D721Med (cell line): Measurements from ENCODE around the gene SPEG.
"Not testable (repeated sequence)": the region's sequence is repeated elsewhere in the genome, so short reads cannot be mapped to it uniquely, and the experiment has no call there.

ENCODE experiments used
- DNase-seq: peaks from one replicate; pipeline ENCODE4 v3.0.0; 2011; ENCODE audit warnings: low spot score; ENCODE audit not compliant: insufficient read length
- FAIRE-seq: peaks from 2 replicates; lab custom pipeline; 2011; peaks lifted over from hg19 to GRCh38; lab: Jason Lieb, UNC
- CTCF ChIP-seq: IDR thresholded peaks from 2 replicates; pipeline ENCODE4 v1.5.1; 2012; ENCODE audit warnings: mild to moderate bottlenecking, control low read depth; ENCODE audit not compliant: insufficient read depth; ENCODE audit errors: missing control alignments

The SPEG gene

GRCh38 chr2:219388907-219389156 lies 45.8 kb upstream of the SPEG start:
- FAIRE-seq, result no peak
- TF ChIP-seq CTCF, result no peak
- no peak for DNase-seq

- TF ChIP-seq CTCF, result no peak
- DNase-seq (no peak), FAIRE-seq (no peak)
Measured at GRCh38 chr2:219392754-219393153, 41.9 kb upstream of the SPEG start.

GRCh38 chr2:219395056-219395455 lies 39.6 kb upstream of the SPEG start:
- DNase-seq, FAIRE-seq: not testable (repeated sequence)

GRCh38 chr2:219395609-219396008 lies 39.0 kb upstream of the SPEG start:
- no peak for FAIRE-seq
- no peak for DNase-seq
- TF ChIP-seq CTCF, result no peak

GRCh38 chr2:219396863-219397457 lies 37.7 kb upstream of the SPEG start:
- no peak for TF ChIP-seq CTCF
- DNase-seq, result no peak

GRCh38 chr2:219398721-219399363 lies 35.8 kb upstream of the SPEG start:
- no peak for TF ChIP-seq CTCF
- DNase-seq (no peak), FAIRE-seq (no peak)

More at GRCh38 chr2:219396863-219397457, 37.7 kb upstream of the SPEG start:
- FAIRE-seq, result no peak

GRCh38 chr2:219399716-219400478 lies 34.7 kb upstream of the SPEG start:
- DNase-seq, result no peak
- no peak for FAIRE-seq
- TF ChIP-seq CTCF, result no peak
